HG02973 (cell line): Measurements from ENCODE around the gene TOX2.

Source experiments
- ATAC-seq: cut with Tn5 transposase; IDR thresholded peaks from one replicate; pipeline ENCODE4 v1.9.1; 2021; ENCODE audit warnings: moderate library complexity; ENCODE audit not compliant: unreplicated experiment

Gene TOX2

DNA sequence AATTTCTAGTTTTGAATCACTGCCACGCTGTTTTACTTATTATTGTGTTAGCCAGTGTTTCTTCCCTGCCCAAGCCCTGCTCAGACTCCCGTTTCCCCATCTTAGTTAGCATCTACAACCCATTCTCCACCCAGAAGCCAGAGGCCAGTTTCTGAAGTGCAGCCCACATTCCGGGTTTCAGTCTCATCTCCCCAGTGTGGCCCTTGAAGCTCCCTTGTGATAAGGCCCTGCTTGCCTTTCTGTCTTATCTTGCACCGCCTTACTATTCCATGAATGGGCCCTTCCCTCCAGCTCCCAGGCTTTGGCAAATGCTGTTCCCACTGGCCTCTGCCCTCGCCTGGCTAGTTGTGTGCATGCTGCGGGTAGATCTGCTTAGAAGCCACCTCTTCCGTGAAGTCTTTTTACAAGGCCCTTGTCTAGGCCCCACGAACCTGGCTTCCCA lies 41.1 kb downstream of the TOX2 start:
- no peak for ATAC-seq

DNA sequence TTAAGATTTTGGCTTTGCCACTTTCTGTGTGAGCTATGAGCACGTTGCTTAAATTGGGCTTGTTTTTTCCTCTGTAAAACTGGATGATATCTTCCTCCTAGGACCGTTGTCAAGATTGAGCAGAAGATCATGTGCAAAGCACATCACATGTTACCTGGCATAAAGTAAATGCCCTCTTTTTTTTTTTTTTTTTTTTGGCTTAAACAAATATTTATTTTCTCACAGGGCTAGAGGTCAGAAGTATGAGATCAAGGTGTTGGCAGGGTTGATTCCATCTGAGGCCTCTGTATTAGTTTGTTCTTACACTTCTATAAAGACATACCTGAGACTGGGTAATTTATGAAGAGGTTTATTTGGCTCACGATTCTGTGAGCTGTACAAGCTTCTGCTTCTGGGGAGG lies 42.7 kb downstream of the TOX2 start:
- no peak for ATAC-seq

DNA sequence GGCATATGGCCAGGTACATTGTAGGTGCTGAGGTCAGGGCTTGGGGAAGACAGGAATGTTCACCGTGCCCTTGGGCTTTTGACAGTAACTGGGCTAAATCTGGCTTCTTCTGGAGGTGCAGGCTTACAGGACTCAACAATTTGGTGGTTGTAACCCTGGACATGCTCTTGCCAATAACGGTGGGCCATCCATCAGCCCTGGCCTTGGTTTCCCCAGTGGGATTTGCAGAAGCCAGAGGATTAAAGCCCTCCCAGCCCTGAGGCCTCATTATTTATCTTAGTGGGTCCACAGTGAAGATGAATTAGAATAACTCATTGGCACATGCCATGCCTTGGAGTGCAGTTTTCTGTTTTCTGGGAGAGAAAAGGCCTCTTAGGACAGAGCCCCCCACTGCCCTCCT lies 44.0 kb downstream of the TOX2 start:
- no peak for ATAC-seq

DNA sequence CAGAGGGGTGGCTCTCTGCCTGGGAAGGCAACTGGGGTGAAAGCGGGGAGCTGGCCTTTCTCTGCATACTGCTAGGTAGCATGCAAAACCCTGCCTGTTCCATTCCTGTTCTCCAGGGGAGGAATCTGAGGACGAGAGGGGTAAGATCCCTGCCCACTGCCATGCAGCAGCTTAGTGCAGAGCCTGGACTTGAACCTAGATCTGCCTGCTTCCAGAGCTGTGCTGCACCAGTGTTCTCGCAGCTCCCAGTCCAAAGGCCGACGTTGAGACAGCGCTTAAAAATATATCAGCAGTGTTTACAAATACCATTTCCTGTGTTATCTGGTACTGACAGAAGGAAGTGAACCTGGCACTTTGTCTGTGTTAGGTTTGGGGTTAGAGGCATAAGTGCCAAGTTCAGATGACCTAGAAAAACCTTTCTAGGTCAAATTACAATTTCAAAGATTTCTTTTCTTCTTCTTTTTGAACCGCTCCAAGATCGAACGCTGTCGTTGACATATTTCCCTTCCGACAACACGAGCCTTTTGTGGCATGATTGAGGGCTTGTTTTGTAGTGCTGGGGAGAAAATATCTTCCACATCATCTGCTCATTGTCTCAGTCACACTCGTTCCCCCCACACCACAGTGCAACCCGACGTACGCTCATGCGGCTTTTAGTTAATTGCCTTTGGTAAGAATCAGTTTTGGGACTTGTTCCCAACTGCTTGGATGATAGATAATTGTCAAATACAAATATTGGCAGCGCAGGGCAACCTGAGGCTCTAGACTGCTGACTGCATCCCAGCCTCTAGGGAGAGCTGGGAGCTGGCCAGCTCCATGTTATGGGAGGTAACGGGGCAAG lies 44.6 kb downstream of the TOX2 start:
- ATAC-seq, result no peak

DNA sequence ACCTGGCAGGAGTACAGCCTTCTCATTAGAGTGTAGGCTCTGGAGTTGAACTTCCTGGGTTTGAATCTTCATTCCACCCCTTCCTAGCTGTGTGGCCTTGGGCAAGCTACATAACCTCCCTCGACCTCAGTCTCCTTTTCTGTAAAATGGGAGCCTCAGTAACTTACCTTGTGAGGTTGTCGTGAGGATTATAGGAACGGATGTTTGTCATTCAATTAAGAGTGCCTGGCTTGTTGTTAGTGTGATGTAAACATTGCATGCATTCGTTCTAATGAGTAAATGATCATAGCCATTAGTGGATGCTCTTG lies 45.2 kb downstream of the TOX2 start:
- no peak for ATAC-seq

DNA sequence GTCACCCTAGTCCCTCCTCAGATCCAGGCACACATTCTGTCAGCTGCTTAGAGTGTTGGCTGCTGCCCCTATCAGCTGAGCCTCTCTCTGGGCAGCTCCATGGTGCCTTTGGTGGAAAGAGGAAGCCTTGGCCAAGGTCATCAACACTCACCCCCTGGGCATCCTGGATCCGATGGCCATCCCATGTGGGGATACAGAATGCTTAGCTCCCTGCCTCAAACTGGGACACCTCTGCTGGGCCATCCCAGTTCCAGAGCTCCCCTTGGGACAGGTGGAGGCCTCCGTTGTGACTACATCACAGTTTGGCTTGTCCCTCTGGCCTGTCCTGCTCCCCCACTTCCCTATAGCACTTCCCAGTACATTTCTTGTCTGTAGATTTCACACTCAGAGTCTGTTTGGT lies 45.6 kb downstream of the TOX2 start:
- ATAC-seq, result no peak

DNA sequence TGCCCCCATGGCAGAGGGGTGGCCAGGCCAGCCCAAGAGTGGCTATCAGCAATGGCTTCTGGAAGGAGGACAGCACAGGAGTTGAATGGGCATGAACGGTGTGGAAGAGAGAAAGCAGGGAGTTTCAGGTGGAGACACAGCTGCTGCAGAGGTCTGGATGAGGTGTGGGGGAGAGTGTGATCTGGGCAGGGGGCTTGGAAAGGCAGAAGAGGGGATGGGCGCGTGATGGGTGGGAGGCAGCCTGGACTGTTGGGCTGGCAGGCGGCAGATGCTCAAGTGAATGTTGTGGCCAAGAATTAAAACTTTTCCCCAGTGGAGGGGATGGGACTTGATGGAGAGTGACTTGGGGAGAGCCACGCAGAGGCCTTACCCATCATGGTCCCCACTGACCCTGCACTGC lies 46.5 kb downstream of the TOX2 start:
- ATAC-seq, result no peak

DNA sequence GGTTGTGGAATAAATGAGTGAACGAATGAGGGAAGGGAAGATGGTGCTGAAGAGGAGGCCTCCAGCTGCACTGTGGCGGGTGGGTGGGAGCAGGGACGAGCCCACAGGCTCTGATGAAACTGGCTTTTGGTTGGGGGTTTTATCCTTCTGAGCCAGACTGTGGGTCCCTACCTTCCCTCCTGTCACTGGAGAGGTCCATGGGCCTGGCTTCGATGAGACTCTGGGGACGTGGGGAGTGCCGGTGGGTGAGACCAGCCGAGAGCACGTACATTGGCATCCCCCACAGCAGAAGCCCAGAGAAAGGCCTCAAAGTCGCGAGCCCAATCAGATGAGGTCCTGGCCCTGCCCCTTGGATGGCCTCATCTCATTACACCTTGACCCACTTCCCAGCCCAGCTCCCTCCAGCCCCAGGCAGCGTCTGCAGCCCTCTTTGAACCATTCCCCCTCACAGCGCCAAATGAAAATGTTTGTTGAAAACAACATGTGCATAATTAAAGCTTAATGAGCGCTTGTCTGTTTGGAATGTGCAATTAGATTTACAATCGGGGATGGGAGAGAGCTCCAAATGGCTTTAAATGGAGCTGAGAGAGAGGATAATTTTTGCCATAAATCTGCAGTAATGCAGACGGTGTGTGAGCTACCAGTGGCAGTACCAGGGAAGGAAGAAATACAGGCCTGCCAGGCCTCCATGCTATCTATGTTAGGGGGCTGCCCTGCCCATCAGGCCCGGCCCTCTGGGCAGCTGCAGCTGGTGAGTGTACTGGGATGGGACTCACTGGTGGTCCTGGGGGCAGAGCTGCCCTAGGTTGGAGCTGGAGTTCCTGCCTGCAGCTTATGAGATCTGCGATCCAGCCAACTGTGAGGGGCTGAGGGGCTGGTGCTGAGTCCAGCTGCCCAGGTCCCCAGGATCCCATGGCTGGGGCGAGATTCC lies 47.2 kb downstream of the TOX2 start:
- no peak for ATAC-seq

DNA sequence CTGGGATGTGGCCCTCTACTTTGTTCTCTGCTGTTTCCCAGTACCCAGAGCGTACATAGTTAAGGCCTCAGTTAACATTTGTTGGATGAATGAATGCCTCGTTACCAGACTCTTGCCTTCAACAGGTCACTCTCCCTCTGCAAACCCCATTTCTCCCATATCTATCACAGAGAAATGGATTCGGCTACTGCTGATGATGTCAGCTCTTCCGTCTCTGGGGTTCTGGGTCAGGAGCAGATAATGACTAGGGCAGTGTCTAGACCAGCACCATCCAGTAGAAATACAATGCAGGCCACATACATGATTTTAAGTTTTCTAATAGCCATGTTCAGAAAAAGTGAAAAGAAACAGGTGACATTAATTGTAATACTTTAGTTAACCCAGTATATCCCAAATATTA lies 47.9 kb downstream of the TOX2 start:
- no peak for ATAC-seq

DNA sequence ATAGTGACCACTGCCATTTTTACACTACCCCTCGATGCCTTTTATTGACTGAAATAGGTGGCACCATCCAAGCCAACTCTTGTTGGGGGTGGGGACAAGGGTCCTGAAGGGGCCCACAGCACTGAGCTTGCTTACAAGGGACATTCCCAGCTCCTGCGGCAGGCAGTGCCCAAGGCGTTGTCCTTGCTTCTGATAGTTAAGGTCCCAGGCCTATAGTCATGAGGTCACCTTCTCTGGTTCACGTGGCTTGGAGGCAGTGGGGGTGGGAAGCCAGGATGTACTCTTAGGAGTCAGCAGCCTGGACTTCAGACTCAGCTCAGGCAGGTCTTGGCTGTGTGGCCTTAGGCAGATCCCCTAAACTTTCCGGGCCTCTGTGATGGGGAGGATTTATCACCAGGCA lies 48.6 kb downstream of the TOX2 start:
- no peak for ATAC-seq

DNA sequence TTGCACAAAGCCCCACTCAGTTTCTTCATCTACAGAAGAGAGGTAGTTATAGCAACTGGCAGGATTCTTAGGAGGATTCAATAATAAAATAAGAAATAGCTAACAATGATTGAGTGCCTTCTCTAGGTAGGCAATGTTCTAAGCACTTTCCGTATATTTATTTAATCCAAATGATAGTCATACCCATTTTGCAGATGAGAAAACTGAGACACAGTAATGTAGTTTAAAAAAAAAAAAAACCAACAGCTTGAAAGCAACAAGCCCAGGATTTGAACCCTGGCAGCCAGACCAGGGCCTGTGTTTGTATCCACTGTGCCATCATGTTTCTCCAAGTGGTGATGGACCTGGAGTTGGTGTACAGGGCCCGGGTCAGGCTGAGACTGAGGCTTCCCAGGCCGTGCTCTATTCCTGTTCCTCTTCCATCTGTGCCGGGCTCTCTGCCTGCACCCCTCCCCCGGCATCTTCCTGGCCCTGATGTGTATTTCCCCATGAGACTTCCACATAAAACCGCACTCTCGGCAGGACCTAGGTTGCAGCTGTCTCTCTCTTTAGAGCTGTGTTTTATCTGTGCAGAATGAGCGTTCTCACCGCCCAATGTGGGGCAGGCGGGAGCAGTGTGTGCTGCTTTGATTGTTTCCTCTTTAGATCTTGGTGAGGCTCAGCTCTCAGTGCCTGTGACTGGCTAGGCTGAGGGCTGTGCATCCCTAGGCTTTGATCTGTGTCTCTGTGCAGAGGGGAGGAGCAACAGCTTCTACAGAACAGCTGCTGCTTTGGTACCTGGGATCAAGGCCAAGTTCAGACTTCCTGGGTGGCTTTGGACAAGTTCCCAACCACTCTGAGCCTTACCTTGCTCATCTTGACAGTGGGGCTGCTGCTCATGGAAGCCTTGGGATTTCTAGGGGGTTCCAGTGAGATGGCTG lies 49.5 kb downstream of the TOX2 start:
- no peak for ATAC-seq

DNA sequence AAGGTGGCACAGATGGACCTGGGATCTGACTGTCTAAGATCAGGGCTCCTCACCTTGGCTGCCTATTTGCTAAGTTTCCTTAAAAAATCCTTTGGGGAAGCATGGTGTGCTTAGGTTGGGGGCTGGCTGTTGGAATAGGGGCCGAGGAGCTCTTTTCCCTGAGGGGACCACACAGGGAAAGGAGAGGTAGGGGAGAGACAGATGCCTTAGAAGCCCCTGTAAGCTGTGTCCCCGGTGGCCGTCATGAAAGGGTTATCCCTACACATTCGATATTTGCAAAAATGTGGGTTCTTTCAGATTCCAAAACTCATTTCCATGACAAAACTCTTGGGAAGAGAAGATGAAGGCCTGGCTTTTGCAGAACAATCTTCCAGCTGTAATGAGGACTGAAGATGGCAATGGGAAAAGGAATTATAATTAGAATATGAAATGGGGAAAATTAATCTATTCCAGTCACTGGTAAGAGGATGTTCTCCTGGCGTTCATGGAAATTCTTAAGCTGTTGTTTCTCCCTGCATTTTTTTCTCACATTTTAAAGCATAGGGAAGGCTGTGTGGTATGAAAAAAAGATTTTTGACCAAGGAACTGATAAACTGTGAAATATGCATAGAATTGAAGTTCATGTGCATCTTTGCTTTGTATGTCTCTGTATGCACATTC lies 53.8 kb downstream of the TOX2 start:
- no peak for ATAC-seq

DNA sequence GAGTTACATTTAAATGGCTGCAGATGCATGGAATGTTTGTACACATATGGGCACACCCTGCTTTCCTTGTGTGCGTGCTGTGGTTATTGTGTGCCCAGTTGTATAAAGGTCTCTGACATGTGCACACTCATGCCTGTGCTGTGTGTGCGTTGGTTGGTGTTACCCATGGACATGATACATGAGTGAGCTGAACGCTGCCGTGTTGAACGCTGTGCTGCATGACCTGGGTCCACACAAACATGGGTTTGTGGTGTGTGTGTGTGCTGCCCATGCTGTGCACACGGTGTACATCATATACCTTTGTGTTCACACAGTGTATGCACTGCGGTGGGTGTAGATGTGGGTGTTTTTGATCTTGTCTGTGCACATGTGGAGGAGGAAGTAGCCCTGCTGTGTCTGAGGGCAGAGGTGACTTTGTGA lies 54.4 kb downstream of the TOX2 start:
- ATAC-seq, result no peak

DNA sequence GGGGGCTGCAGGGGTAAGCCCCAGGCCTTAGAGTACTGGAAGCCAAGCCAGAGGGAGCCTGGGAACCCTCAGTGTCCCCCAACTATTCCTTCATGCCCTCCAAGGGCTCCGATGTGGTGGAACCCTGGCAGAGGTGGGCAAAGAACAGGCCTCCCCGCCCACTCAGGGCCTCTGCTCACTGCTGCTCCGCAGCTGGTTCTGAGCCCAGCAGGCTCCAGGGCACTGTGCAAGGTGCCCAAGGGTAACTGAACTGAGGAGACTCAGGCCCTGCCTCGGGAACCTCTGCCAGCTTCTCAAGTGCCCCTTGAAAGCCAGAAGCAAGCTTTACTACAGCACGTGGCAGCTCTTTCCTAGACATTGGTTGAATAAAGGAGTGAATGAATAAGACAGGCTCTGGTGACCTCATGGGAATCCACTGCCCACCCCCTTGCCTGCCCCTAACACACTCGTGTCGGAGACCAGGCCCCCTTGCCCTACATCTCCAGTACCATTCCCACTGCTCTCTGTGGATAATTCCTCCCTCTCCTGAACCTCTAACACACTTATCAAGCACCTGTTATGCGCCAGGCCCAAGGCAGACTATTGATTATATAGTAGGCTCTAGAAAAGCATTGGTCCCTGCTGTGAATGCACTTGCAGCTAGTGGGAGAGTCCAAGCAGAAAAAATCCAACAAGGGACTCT lies 55.0 kb downstream of the TOX2 start:
- ATAC-seq, result no peak

DNA sequence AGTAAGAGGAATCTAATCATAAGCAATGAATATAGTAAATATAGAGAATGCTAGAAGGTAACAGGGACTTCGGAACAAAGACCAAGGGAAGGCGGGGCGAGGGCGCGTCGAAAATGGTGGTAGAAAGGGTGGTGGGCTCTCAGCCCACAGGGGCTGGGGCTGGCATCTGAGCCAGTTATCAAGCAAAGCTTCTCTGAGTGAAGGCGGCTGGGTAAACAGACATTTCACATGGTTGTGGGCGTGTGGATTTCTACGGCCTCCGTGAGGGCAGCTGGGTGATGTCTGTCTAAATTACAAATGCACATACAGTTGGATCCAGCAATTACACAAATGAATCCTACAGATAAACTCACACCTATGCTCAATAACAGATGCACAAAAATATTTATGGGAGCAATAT lies 56.6 kb downstream of the TOX2 start:
- ATAC-seq, result no peak

DNA sequence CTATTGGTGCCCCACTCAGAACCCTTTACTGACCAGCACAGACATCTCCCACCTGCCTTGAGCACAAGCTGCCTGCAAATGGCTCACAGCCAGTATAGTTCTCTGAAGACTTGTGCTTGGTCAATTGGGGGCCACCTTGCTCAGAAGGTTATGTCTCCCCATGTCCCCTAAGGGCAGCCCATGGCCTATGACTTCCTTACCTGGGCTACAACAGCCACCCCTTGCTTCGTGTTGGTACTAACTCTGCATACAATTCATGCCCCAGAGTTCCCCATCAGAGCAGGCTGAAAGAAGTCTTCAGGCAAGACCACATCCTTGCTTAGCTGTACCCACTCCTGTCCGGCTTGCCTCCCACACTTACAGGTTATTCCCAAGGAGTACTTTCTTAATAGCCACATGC lies 57.4 kb downstream of the TOX2 start:
- no peak for ATAC-seq

DNA sequence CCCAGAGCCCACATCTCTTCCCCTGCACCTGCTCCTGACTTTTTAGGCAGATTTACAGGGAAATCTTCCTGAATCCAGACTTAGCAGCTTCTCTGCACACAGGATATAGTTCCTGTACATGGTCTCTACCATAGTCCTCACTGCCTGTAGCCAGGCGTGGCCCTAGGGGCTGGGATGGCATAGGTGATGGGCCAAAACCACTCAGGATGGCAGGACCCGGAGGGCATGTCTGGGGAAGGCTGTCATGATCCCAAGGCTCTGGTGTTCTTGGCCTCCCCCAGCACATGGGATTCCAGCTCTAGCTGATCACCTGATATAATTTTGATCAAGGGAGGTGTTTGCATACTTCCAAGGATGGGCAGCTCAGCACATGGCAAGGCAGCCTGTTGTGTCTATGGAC lies 58.0 kb downstream of the TOX2 start:
- no peak for ATAC-seq

DNA sequence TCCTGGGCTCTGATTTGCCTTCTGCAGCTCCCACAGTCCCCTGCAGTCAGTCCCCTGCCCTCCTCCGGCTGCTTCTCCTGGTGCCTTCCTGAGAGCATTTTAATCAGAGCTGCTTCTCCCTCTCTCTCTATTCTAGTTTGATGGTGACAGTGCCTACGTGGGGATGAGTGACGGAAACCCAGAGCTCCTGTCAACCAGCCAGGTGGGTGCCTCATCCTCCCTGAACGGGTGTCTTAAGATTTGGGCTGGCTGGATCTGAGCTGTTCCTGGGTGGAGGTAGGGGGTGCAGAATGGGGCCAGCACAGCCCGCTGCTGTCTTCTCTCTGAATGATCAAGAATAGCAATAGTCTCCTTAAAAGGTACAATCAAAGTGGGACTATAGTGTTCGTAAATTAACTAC lies 58.6 kb downstream of the TOX2 start:
- ATAC-seq, result no peak

DNA sequence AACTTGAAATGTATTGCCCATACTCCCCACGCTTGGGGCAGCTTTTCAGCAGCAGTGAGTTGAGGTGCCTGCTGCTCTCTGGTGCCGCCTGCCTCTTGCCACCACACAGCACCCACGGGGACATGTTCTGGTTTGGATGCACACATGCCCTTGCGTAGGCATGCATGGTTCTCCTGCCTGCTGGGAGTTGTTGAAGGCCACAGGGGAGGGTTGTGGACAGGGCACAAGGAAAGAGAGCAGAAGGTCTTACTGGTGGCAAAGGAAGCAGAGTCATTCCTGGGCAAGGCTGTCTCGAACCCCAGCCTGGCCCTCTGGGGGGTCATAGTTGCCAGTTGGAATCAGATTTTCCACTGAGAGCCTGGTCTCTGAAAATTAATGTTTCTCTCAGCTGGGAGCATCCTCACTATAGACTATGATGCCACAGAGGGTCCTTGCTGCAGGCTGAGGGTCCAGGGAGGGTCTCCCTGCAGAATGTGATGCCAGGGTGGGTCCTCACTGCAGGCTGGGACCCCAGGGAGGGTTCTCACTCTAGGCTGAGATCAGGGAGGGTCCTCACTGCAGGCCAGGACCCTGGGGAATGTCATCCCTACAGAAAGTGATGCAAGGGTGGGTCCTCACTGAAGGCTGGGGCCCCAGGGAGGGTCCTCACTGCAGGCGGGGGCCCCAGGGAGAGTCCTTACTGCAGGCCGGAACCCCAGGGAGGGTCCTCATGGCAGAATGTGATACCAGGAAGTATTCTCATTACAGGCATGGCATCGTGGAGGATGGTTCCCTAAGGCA lies 59.2 kb downstream of the TOX2 start:
- no peak for ATAC-seq
